Measurements from ENCODE around the gene NPAS3. TPM values are rescaled to one million over a fixed set of nuclear protein-coding genes. Genes with fewer than 3 reads are reported as not detected.

Gene NPAS3
- total and polyA plus RNA-seq, 2 donors (not counting 3 experiments of a cell fraction or from before 2014, with no cell fraction given), result 0.10 to 0.13 TPM

- Histone ChIP-seq H3K9me3 (replicated peaks; ENCODE audit: control insufficient read depth, insufficient read depth, low read length) (no peaks in the 10 kb centered on the region), H3K4me3 (replicated peaks in 1 of 3; ENCODE audit: insufficient read depth in 1 of 3, low read depth in 1 of 3, low read length in 3 of 3) (no peak overlapping the region), H3K4me2 (ENCODE audit: insufficient read depth, low read length) (peak overlapping the region; percentile 8), H3K27me3 (ENCODE audit: control insufficient read depth in 2 of 2, insufficient read depth in 2 of 2, low read length in 2 of 2) (no peaks in the 10 kb centered on the region), H3K9ac (replicated peaks; ENCODE audit: extremely low read depth, insufficient read depth, low read length) (no peak overlapping the region), H4K20me1 (replicated peaks; ENCODE audit: control insufficient read depth, extremely low read depth, insufficient read depth, low read length) (no peaks in the 10 kb centered on the region), H3K36me3 (ENCODE audit: control insufficient read depth in 2 of 2, extremely low read depth in 1 of 2, insufficient read depth in 2 of 2, low read length in 2 of 2) (no peaks in the 10 kb centered on the region), H3K27ac (ENCODE audit: insufficient read depth, low read depth, low read length) (no peak overlapping the region), H3K4me1 (ENCODE audit: control insufficient read depth, extremely low read depth, insufficient read depth, low read length) (peaks cover 10% of the 10 kb centered on the region), H3K9me1 (replicated peaks; ENCODE audit: control insufficient read depth, extremely low read depth, insufficient read depth, low read length) (no peaks in the 10 kb centered on the region), H3K79me2 (ENCODE audit: control insufficient read depth, insufficient read depth, low read length) (no peaks in the 10 kb centered on the region), H2AFZ (ENCODE audit: low read depth, low read length) (peak overlapping the region; percentile 84)
- CTCF ChIA-PET, result no interaction called here
- FAIRE-seq, result peak; percentile 43
- intact Hi-C loops (cut with micrococcal nuclease), result no loop called here
- POLR2A ChIA-PET, result no interaction called here
- TF ChIP-seq GATA2 (IDR thresholded peaks at IDR 0.05; ENCODE audit: insufficient read depth, insufficient read length, low read depth, low read length) (no peak), MYC (IDR thresholded peaks at IDR 0.05; ENCODE audit: low read depth, low read length) (no peak), EZH2 (IDR thresholded peaks at IDR 0.05; ENCODE audit: borderline replicate concordance, low read depth, low read length, severe bottlenecking) (no peak), JUN (IDR thresholded peaks at IDR 0.05; ENCODE audit: borderline replicate concordance, insufficient read depth, insufficient read length, low read depth) (no peak), FOS (IDR thresholded peaks at IDR 0.05; ENCODE audit: borderline replicate concordance, insufficient read depth, low read length) (no peak), POLR2A (IDR thresholded peaks at IDR 0.05; ENCODE audit: low read depth, low read length) (no peak), POLR2AphosphoS5 (IDR thresholded peaks at IDR 0.05; ENCODE audit: insufficient read depth, low read depth, low read length) (no peak)
- dilution Hi-C loops (cut with MboI; ENCODE audit: extremely low pct_ligation_motif_present, low sequenced_read_pairs), result no loop called here
- peak; percentile 48 for DNase-seq (ENCODE audit: low read depth, low spot score)
- no TSS peak for BruUV-seq (replicated peaks)
Observed at GRCh38 chr14:33484264-33484663, 545.6 kb downstream of the NPAS3 start.

GRCh38 chr14:33486332-33486890 lies 547.7 kb downstream of the NPAS3 start:
- Histone ChIP-seq H3K27me3 (ENCODE audit: control insufficient read depth in 2 of 2, insufficient read depth in 2 of 2, low read length in 2 of 2) (no peaks in the 10 kb centered on the region), H3K4me3 (replicated peaks in 1 of 3; ENCODE audit: insufficient read depth in 1 of 3, low read depth in 1 of 3, low read length in 3 of 3) (no peak overlapping the region), H2AFZ (ENCODE audit: low read depth, low read length) (no peak overlapping the region), H3K9me3 (replicated peaks; ENCODE audit: control insufficient read depth, insufficient read depth, low read length) (no peaks in the 10 kb centered on the region), H3K27ac (ENCODE audit: insufficient read depth, low read depth, low read length) (no peak overlapping the region), H3K9me1 (replicated peaks; ENCODE audit: control insufficient read depth, extremely low read depth, insufficient read depth, low read length) (no peaks in the 10 kb centered on the region), H3K36me3 (ENCODE audit: control insufficient read depth in 2 of 2, extremely low read depth in 1 of 2, insufficient read depth in 2 of 2, low read length in 2 of 2) (no peaks in the 10 kb centered on the region), H4K20me1 (replicated peaks; ENCODE audit: control insufficient read depth, extremely low read depth, insufficient read depth, low read length) (no peaks in the 10 kb centered on the region), H3K9ac (replicated peaks; ENCODE audit: extremely low read depth, insufficient read depth, low read length) (no peak overlapping the region), H3K4me2 (ENCODE audit: insufficient read depth, low read length) (no peak overlapping the region), H3K4me1 (ENCODE audit: control insufficient read depth, extremely low read depth, insufficient read depth, low read length) (peaks cover 10% of the 10 kb centered on the region), H3K79me2 (ENCODE audit: control insufficient read depth, insufficient read depth, low read length) (no peaks in the 10 kb centered on the region)
- dilution Hi-C loops (cut with MboI; ENCODE audit: extremely low pct_ligation_motif_present, low sequenced_read_pairs) (no loop called here), intact Hi-C loops (cut with micrococcal nuclease) (no loop called here)
- TF ChIP-seq EZH2 (IDR thresholded peaks at IDR 0.05; ENCODE audit: borderline replicate concordance, low read depth, low read length, severe bottlenecking), result no peak
- no peak for TF ChIP-seq POLR2A (IDR thresholded peaks at IDR 0.05; ENCODE audit: low read depth, low read length)
- no peak for TF ChIP-seq GATA2 (IDR thresholded peaks at IDR 0.05; ENCODE audit: insufficient read depth, insufficient read length, low read depth, low read length)
- TF ChIP-seq MYC (IDR thresholded peaks at IDR 0.05; ENCODE audit: low read depth, low read length), result no peak
- no peak for TF ChIP-seq POLR2AphosphoS5 (IDR thresholded peaks at IDR 0.05; ENCODE audit: insufficient read depth, low read depth, low read length)
- no peak for TF ChIP-seq FOS (IDR thresholded peaks at IDR 0.05; ENCODE audit: borderline replicate concordance, insufficient read depth, low read length)
- TF ChIP-seq JUN (IDR thresholded peaks at IDR 0.05; ENCODE audit: borderline replicate concordance, insufficient read depth, insufficient read length, low read depth), result no peak
- TF ChIP-seq, protein P1, sequence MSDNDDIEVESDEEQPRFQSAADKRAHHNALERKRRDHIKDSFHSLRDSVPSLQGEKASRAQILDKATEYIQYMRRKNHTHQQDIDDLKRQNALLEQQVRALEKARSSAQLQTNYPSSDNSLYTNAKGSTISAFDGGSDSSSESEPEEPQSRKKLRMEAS (IDR thresholded peaks at IDR 0.05; ENCODE audit: insufficient read depth, insufficient read length), result no peak
- TF ChIP-seq, protein P2, sequence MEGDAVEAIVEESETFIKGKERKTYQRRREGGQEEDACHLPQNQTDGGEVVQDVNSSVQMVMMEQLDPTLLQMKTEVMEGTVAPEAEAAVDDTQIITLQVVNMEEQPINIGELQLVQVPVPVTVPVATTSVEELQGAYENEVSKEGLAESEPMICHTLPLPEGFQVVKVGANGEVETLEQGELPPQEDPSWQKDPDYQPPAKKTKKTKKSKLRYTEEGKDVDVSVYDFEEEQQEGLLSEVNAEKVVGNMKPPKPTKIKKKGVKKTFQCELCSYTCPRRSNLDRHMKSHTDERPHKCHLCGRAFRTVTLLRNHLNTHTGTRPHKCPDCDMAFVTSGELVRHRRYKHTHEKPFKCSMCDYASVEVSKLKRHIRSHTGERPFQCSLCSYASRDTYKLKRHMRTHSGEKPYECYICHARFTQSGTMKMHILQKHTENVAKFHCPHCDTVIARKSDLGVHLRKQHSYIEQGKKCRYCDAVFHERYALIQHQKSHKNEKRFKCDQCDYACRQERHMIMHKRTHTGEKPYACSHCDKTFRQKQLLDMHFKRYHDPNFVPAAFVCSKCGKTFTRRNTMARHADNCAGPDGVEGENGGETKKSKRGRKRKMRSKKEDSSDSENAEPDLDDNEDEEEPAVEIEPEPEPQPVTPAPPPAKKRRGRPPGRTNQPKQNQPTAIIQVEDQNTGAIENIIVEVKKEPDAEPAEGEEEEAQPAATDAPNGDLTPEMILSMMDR (IDR thresholded peaks at IDR 0.05; ENCODE audit: extremely low read depth in 1 of 2, insufficient read depth in 1 of 2, low read depth in 1 of 2, low read length in 2 of 2), result no peak
- ChIA-PET POLR2A (no interaction called here), CTCF (interaction anchor here (1.2 kb wide), 1 partner anchor 11 kb away, joined by 3 read pairs; no protein-coding TSS in a partner anchor)
- BruUV-seq (replicated peaks), result no TSS peak
- no peak for DNase-seq (ENCODE audit: low read depth, low spot score)
- FAIRE-seq, result no peak

Measured in endothelial cell of umbilical vein (primary cell).